ENCODE data around the gene PLXDC1.
A peak's percentile ranks its signal among the peaks of the same experiment; 100 is the strongest.
"Not testable (repeated sequence)": the region's sequence is repeated elsewhere in the genome, so short reads cannot be mapped to it uniquely, and the experiment has no call there.

PLXDC1 gene

GRCh38 chr17:39058524-39058923 lies 92.9 kb downstream of the PLXDC1 start:
- H3K4me3 ChIP-seq (ENCODE audit: low read length) = no peak overlapping the region
- DNase-seq = no peak
- H3K9me3 ChIP-seq (replicated peaks; ENCODE audit: insufficient read depth, low read length) = no peaks in the 10 kb centered on the region
- H3K4me2 ChIP-seq (ENCODE audit: low read depth, low read length) = no peak overlapping the region
- no peak for TF ChIP-seq CTCF (IDR thresholded peaks at IDR 0.05; ENCODE audit: low read length)
- no peak for TF ChIP-seq EZH2 (optimal IDR thresholded peaks at IDR 0.05; ENCODE audit: low read depth, low read length)
- TF ChIP-seq EZH2phosphoT487 (IDR thresholded peaks at IDR 0.05; ENCODE audit: low read length) = no peak
- no peaks in the 10 kb centered on the region for H3K36me3 ChIP-seq (replicated peaks; ENCODE audit: insufficient read depth, low read length)
- H3K9me2 ChIP-seq (replicated peaks; ENCODE audit: insufficient read depth, low read length) = no peaks in the 10 kb centered on the region
- no peak overlapping the region for H3K9ac ChIP-seq (ENCODE audit: low read length)
- peaks cover 4% of the 10 kb centered on the region; the same call in 1 of the 2 replicates for H3K4me1 ChIP-seq (ENCODE audit: low read length)
- 0 out of 2 replicates have a peak, but pooled peaks cover 6% of the 10 kb centered on the region for H3K27me3 ChIP-seq (replicated peaks; ENCODE audit: insufficient read depth, low read length)
- H3K27ac ChIP-seq (ENCODE audit: low read length) = no peak overlapping the region
- H4K20me1 ChIP-seq (ENCODE audit: insufficient read depth, low read length) = no peaks in the 10 kb centered on the region
- H3F3A ChIP-seq (ENCODE audit: insufficient read depth, low read length) = peaks cover 5% of the 10 kb centered on the region; the same call in 1 of the 2 replicates
- no peak overlapping the region for H2AFZ ChIP-seq (ENCODE audit: low read length)
- no peaks in the 10 kb centered on the region for H3K79me2 ChIP-seq (ENCODE audit: low read length)

GRCh38 chr17:39057701-39058206 lies 93.7 kb downstream of the PLXDC1 start:
- H3K36me3 ChIP-seq (replicated peaks; ENCODE audit: insufficient read depth, low read length) = no peaks in the 10 kb centered on the region
- H4K20me1 ChIP-seq (ENCODE audit: insufficient read depth, low read length) = no peaks in the 10 kb centered on the region
- H3K4me2 ChIP-seq (ENCODE audit: low read depth, low read length) = peak overlapping the region; percentile 68
- no peak overlapping the region; the same call in 1 of the 2 replicates for H3K27ac ChIP-seq (ENCODE audit: low read length)
- H3K4me1 ChIP-seq (ENCODE audit: low read length) = peaks cover 4% of the 10 kb centered on the region; the same call in 1 of the 2 replicates
- H2AFZ ChIP-seq (ENCODE audit: low read length) = peak overlapping the region; percentile 84
- H3F3A ChIP-seq (ENCODE audit: insufficient read depth, low read length) = peaks cover 5% of the 10 kb centered on the region; the same call in 1 of the 2 replicates
- no peak for DNase-seq
- H3K27me3 ChIP-seq (replicated peaks; ENCODE audit: insufficient read depth, low read length) = peaks cover 7% of the 10 kb centered on the region; the same call in 1 of the 2 replicates
- no peaks in the 10 kb centered on the region for H3K79me2 ChIP-seq (ENCODE audit: low read length)
- H3K9ac ChIP-seq (ENCODE audit: low read length) = peak overlapping the region; percentile 66; the same call in 1 of the 2 replicates
- no peaks in the 10 kb centered on the region for H3K9me2 ChIP-seq (replicated peaks; ENCODE audit: insufficient read depth, low read length)
- TF ChIP-seq EZH2 (optimal IDR thresholded peaks at IDR 0.05; ENCODE audit: low read depth, low read length) (no peak), EZH2phosphoT487 (IDR thresholded peaks at IDR 0.05; ENCODE audit: low read length) (no peak), CTCF (IDR thresholded peaks at IDR 0.05; ENCODE audit: low read length) (no peak)
- no peaks in the 10 kb centered on the region for H3K9me3 ChIP-seq (replicated peaks; ENCODE audit: insufficient read depth, low read length)
- peak overlapping the region; percentile 72 for H3K4me3 ChIP-seq (ENCODE audit: low read length)

GRCh38 chr17:39054111-39054645 lies 97.3 kb downstream of the PLXDC1 start:
- Histone ChIP-seq H3F3A (ENCODE audit: insufficient read depth, low read length) (peaks cover 5% of the 10 kb centered on the region; the same call in 1 of the 2 replicates), H3K9me2 (replicated peaks; ENCODE audit: insufficient read depth, low read length) (no peaks in the 10 kb centered on the region)

GRCh38 chr17:39052423-39052822 lies 99.0 kb downstream of the PLXDC1 start:
- H3K27ac ChIP-seq (ENCODE audit: low read length); H3F3A ChIP-seq (ENCODE audit: insufficient read depth, low read length); H2AFZ ChIP-seq (ENCODE audit: low read length); H3K4me2 ChIP-seq (ENCODE audit: low read depth, low read length); H3K4me1 ChIP-seq (ENCODE audit: low read length); H3K9ac ChIP-seq (ENCODE audit: low read length); DNase-seq; H3K4me3 ChIP-seq (ENCODE audit: low read length); H3K9me2 ChIP-seq (replicated peaks; ENCODE audit: insufficient read depth, low read length); H4K20me1 ChIP-seq (ENCODE audit: insufficient read depth, low read length); H3K9me3 ChIP-seq (replicated peaks; ENCODE audit: insufficient read depth, low read length); H3K36me3 ChIP-seq (replicated peaks; ENCODE audit: insufficient read depth, low read length); H3K27me3 ChIP-seq (replicated peaks; ENCODE audit: insufficient read depth, low read length); H3K79me2 ChIP-seq (ENCODE audit: low read length): not testable (repeated sequence)

More at GRCh38 chr17:39054111-39054645, 97.3 kb downstream of the PLXDC1 start:
- Histone ChIP-seq H3K27ac (ENCODE audit: low read length) (no peak overlapping the region), H3K36me3 (replicated peaks; ENCODE audit: insufficient read depth, low read length) (no peaks in the 10 kb centered on the region), H3K9me3 (replicated peaks; ENCODE audit: insufficient read depth, low read length) (no peaks in the 10 kb centered on the region), H3K9ac (ENCODE audit: low read length) (no peak overlapping the region), H3K4me3 (ENCODE audit: low read length) (no peak overlapping the region), H4K20me1 (ENCODE audit: insufficient read depth, low read length) (no peaks in the 10 kb centered on the region), H3K79me2 (ENCODE audit: low read length) (no peaks in the 10 kb centered on the region), H3K4me1 (ENCODE audit: low read length) (peaks cover 4% of the 10 kb centered on the region; the same call in 1 of the 2 replicates), H2AFZ (ENCODE audit: low read length) (no peak overlapping the region), H3K27me3 (replicated peaks; ENCODE audit: insufficient read depth, low read length) (peaks cover 7% of the 10 kb centered on the region; the same call in 1 of the 2 replicates), H3K4me2 (ENCODE audit: low read depth, low read length) (no peak overlapping the region)
- TF ChIP-seq EZH2 (optimal IDR thresholded peaks at IDR 0.05; ENCODE audit: low read depth, low read length) (no peak), EZH2phosphoT487 (IDR thresholded peaks at IDR 0.05; ENCODE audit: low read length) (no peak), CTCF (IDR thresholded peaks at IDR 0.05; ENCODE audit: low read length) (no peak)
- no peak for DNase-seq
